Activated T-cell treated with anti-CD3 and anti-CD28 coated beads, Interleukin-2, amount 50 U/mL, for 4 hours (primary cell): ENCODE measurements around the gene ATP11A. TPM values are rescaled to one million over a fixed set of nuclear protein-coding genes. Genes with fewer than 3 reads are reported as not detected.

Experiments used
- ATAC-seq, 2 donors: fragments of 200-7000 bp; cut with Tn5 transposase; one replicate each; pipeline ENCODE4 v1.10.0; 2021
- DNase-seq: peaks from one replicate; pipeline ENCODE4 v3.0.0-alpha.2; 2020
- H3K27me3 Mint-ChIP-seq: one replicate; pipeline ENCODE4 v1.8.0; 2021; ENCODE audit warnings: low read depth, mixed read lengths
- H3K36me3 Mint-ChIP-seq: one replicate; pipeline ENCODE4 v1.8.0; 2022; ENCODE audit warnings: mixed read lengths; ENCODE audit not compliant: insufficient read depth
- H3K4me1 Mint-ChIP-seq: one replicate; pipeline ENCODE4 v1.8.0; 2021; ENCODE audit warnings: low read depth, mixed read lengths
- H3K4me3 Mint-ChIP-seq: one replicate; pipeline ENCODE4 v1.8.0; 2021; ENCODE audit warnings: mild to moderate bottlenecking, moderate library complexity, mixed read lengths
- H3K9me3 Mint-ChIP-seq: one replicate; pipeline ENCODE4 v1.8.0; 2021; ENCODE audit warnings: mixed read lengths
- total RNA-seq, 3 donors: library from RNA; stranded (reverse); gene quantifications; one replicate each; pipeline ENCODE4 v1.2.1, GENCODE V29; 2021

ATP11A gene
- total RNA-seq, 3 donors from 2014 or later, result 34.7 to 40.8 (median 35.6) TPM

- Mint-ChIP-seq H3K4me3 (no peak overlapping the region), H3K4me1 (peaks cover 39% of the 10 kb centered on the region), H3K27me3 (no peaks in the 10 kb centered on the region), H3K9me3 (no peaks in the 10 kb centered on the region), H3K36me3 (no peaks in the 10 kb centered on the region)
- DNase-seq (no peak), ATAC-seq (no peak)
These were observed 4.1 kb downstream of the ATP11A start for GRCh38 chr13:112693831-112694497.

- no peaks in the 10 kb centered on the region for H3K9me3 Mint-ChIP-seq
- ATAC-seq (no peak), DNase-seq (no peak)
- H3K4me1 Mint-ChIP-seq, result peaks cover 37% of the 10 kb centered on the region
- peaks cover 5% of the 10 kb centered on the region for H3K36me3 Mint-ChIP-seq
- no peak overlapping the region for H3K4me3 Mint-ChIP-seq
- no peaks in the 10 kb centered on the region for H3K27me3 Mint-ChIP-seq
These were observed 5.3 kb downstream of the ATP11A start for GRCh38 chr13:112695121-112695520.

- H3K27me3 Mint-ChIP-seq, result no peaks in the 10 kb centered on the region
- H3K36me3 Mint-ChIP-seq, result peaks cover 5% of the 10 kb centered on the region
- DNase-seq (no peak), ATAC-seq (no peak)
- H3K9me3 Mint-ChIP-seq, result no peaks in the 10 kb centered on the region
- H3K4me1 Mint-ChIP-seq, result peaks cover 35% of the 10 kb centered on the region
- no peak overlapping the region for H3K4me3 Mint-ChIP-seq
These were observed 6.4 kb downstream of the ATP11A start for GRCh38 chr13:112696001-112696868.

GRCh38 chr13:112696869-112697465, 7.1 kb downstream of the ATP11A start:
- H3K4me3 Mint-ChIP-seq, result no peak overlapping the region
- no peaks in the 10 kb centered on the region for H3K27me3 Mint-ChIP-seq
- H3K9me3 Mint-ChIP-seq, result no peaks in the 10 kb centered on the region
- no peak for DNase-seq
- peaks cover 28% of the 10 kb centered on the region for H3K4me1 Mint-ChIP-seq
- peaks cover 5% of the 10 kb centered on the region for H3K36me3 Mint-ChIP-seq
- ATAC-seq, result no peak

- DNase-seq, result no peak
- Mint-ChIP-seq H3K4me3 (no peak overlapping the region), H3K9me3 (no peaks in the 10 kb centered on the region), H3K36me3 (peaks cover 9% of the 10 kb centered on the region), H3K27me3 (no peaks in the 10 kb centered on the region), H3K4me1 (peaks cover 24% of the 10 kb centered on the region)
- no peak for ATAC-seq
These were observed 8.2 kb downstream of the ATP11A start for GRCh38 chr13:112697756-112698655.

GRCh38 chr13:112699322-112699918, 9.6 kb downstream of the ATP11A start:
- ATAC-seq, result no peak
- Mint-ChIP-seq H3K27me3 (no peaks in the 10 kb centered on the region), H3K4me3 (no peak overlapping the region), H3K4me1 (peaks cover 27% of the 10 kb centered on the region), H3K36me3 (peaks cover 13% of the 10 kb centered on the region), H3K9me3 (no peaks in the 10 kb centered on the region)
- DNase-seq, result no peak

GRCh38 chr13:112700291-112701060, 10.6 kb downstream of the ATP11A start:
- H3K9me3 Mint-ChIP-seq, result no peaks in the 10 kb centered on the region
- peaks cover 26% of the 10 kb centered on the region for H3K4me1 Mint-ChIP-seq
- H3K36me3 Mint-ChIP-seq, result peaks cover 13% of the 10 kb centered on the region
- no peaks in the 10 kb centered on the region for H3K27me3 Mint-ChIP-seq
- ATAC-seq (no peak), DNase-seq (no peak)
- no peak overlapping the region for H3K4me3 Mint-ChIP-seq

GRCh38 chr13:112702341-112702985, 12.6 kb downstream of the ATP11A start:
- peaks cover 30% of the 10 kb centered on the region for H3K4me1 Mint-ChIP-seq
- no peaks in the 10 kb centered on the region for H3K27me3 Mint-ChIP-seq
- H3K4me3 Mint-ChIP-seq, result no peak overlapping the region
- DNase-seq (no peak), ATAC-seq (no peak)
- peaks cover 15% of the 10 kb centered on the region for H3K36me3 Mint-ChIP-seq
- H3K9me3 Mint-ChIP-seq, result no peaks in the 10 kb centered on the region

GRCh38 chr13:112702986-112703379, 13.1 kb downstream of the ATP11A start:
- Mint-ChIP-seq H3K36me3 (peaks cover 15% of the 10 kb centered on the region), H3K27me3 (no peaks in the 10 kb centered on the region), H3K4me3 (no peak overlapping the region), H3K4me1 (peaks cover 28% of the 10 kb centered on the region), H3K9me3 (no peaks in the 10 kb centered on the region)
- no peak for DNase-seq
- no peak for ATAC-seq

GRCh38 chr13:112703449-112704284, 13.8 kb downstream of the ATP11A start:
- Mint-ChIP-seq H3K27me3 (no peaks in the 10 kb centered on the region), H3K4me3 (no peak overlapping the region), H3K36me3 (peaks cover 15% of the 10 kb centered on the region), H3K4me1 (peaks cover 27% of the 10 kb centered on the region), H3K9me3 (no peaks in the 10 kb centered on the region)
- ATAC-seq, result no peak
- no peak for DNase-seq

GRCh38 chr13:112704308-112705145, 14.7 kb downstream of the ATP11A start:
- DNase-seq, result no peak
- Mint-ChIP-seq H3K9me3 (no peaks in the 10 kb centered on the region), H3K4me1 (peaks cover 29% of the 10 kb centered on the region), H3K4me3 (no peak overlapping the region), H3K36me3 (peaks cover 10% of the 10 kb centered on the region), H3K27me3 (no peaks in the 10 kb centered on the region)
- peak in 1 of 2 donors; percentile 59 for ATAC-seq
